Suprapubic skin (tissue), 4 donors: ENCODE measurements around the gene TTC1.

ENCODE experiments used
- CTCF ChIP-seq, 2 donors: fragments of 200-600 bp in 1 of 2; fragments of 450-650 bp in 1 of 2; sonication (generic) in 1 of 2; IDR thresholded peaks; one replicate each; pipeline ENCODE4 v1.5.1; 2016 to 2019; ENCODE audit warnings: antibody characterized with exemption in 2 of 2, mild to moderate bottlenecking in 1 of 2, moderate library complexity in 1 of 2
- EP300 ChIP-seq: sonication (generic); formaldehyde crosslinking; IDR thresholded peaks from one replicate; pipeline ENCODE4 v1.6.1; 2017; ENCODE audit warnings: antibody characterized with exemption
- POLR2A ChIP-seq, 2 donors: fragments of 450-650 bp; IDR thresholded peaks; one replicate each; pipeline ENCODE4 v1.6.1; 2017; ENCODE audit warnings: antibody characterized with exemption in 2 of 2, mild to moderate bottlenecking in 2 of 2, moderate library complexity in 2 of 2
- POLR2AphosphoS5 ChIP-seq, 3 donors: sonication (generic); formaldehyde crosslinking; IDR thresholded peaks; one replicate each; pipeline ENCODE4 v1.6.1; 2017; ENCODE audit warnings: antibody characterized with exemption in 3 of 3

GRCh38 chr5:160044391-160044804, 35.5 kb downstream of the TTC1 start:
- no peak for TF ChIP-seq CTCF (IDR thresholded peaks at IDR 0.05)
- no peak for TF ChIP-seq POLR2A (IDR thresholded peaks at IDR 0.05)
- no peak for TF ChIP-seq EP300
- TF ChIP-seq POLR2AphosphoS5 (IDR thresholded peaks at IDR 0.05), result no peak
